Stimulated activated naive CD8-positive, alpha-beta T cell treated with anti-CD3 and anti-CD28 coated beads, Interleukin-15, amount 100 ng/mL, for 72 hours (primary cell): Measurements from ENCODE around the gene RPL11.
"Not testable (repeated sequence)": the region's sequence is repeated elsewhere in the genome, so short reads cannot be mapped to it uniquely, and the experiment has no call there.

Experiments used
- ATAC-seq: fragments of 150-1000 bp; cut with Tn5 transposase; 2 replicates; pipeline ENCODE4 v1.10.0; 2021; ENCODE audit warnings: mild to moderate bottlenecking, moderate library complexity
- DNase-seq, 2 donors: peaks; one replicate each; pipeline ENCODE4 v3.0.0; 2021 to 2022
- H3K27ac Mint-ChIP-seq, 2 donors: one replicate each; pipeline ENCODE4 v1.8.0; 2022; ENCODE audit warnings: mild to moderate bottlenecking in 2 of 2, mixed read lengths in 2 of 2, moderate library complexity in 2 of 2
- H3K27me3 Mint-ChIP-seq: one replicate; pipeline ENCODE4 v1.8.0; 2022; ENCODE audit warnings: mixed read lengths
- H3K4me1 Mint-ChIP-seq: one replicate; pipeline ENCODE4 v1.8.0; 2022; ENCODE audit warnings: mild to moderate bottlenecking, mixed read lengths
- H3K4me3 Mint-ChIP-seq, 2 donors: one replicate each; pipeline ENCODE4 v1.8.0; 2022; ENCODE audit warnings: mild to moderate bottlenecking in 2 of 2, mixed read lengths in 2 of 2, moderate library complexity in 1 of 2
- H3K9me3 Mint-ChIP-seq, 2 donors: one replicate each; pipeline ENCODE4 v1.8.0; 2022; ENCODE audit warnings: mixed read lengths in 2 of 2

Gene RPL11

DNA sequence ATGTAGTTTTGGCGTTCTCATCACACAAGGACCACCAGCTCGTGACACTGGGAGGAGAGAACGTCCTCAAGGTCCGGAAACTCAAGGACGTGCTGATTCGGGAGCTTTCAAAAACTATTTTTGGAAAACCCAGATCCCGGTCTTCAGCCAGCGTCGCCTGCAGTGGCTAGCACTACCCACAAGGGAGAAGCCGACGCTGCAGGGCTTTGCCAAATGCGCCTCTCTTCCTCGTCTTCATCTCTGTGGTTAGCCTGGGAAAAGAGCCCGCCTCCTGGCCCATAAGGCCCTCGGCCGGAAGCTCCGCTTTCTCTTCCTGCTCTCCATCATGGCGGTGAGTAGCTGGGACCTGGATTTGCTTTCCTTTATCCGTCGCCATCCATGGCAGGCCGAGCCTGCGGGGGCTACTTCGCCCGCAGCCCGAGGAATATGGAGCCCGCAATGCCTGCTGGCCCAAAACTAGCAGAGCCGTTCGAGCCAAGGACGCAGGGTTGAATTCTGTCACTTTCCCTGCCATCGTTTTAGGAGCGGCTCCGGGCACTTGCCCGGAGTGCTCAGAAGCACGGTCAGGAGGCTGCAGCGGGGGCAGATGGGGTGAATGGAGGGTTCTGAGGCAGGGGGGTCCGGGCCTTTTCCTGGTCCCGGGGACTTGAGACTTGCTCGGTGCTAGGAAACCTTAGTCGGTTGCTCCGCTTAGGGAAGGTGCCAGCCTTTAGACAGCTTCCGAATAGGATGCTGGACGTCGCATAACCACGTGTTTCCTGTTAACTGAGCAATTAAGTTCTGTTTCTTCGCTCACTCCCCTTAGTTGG lies at the start of gene RPL11:
RPL11 (plus strand) TSS at position 308 of the 809 bp plus-strand sequence; CDS start at position 326, 18 bp downstream.
- DNase-seq (peak; percentile 86 to 89), ATAC-seq (peak; percentile 99)
- Mint-ChIP-seq H3K4me3 (peak within 1 kb of the TSS; percentile 84 to 95), H3K27ac (peak within 1 kb of the TSS; percentile 98 to 100), H3K9me3 (peaks cover 0 to 7% of the 10 kb centered on the region in 2 donors), H3K27me3 (no peaks in the 10 kb centered on the region), H3K4me1 (peaks cover 49% of the 10 kb centered on the region)

DNA sequence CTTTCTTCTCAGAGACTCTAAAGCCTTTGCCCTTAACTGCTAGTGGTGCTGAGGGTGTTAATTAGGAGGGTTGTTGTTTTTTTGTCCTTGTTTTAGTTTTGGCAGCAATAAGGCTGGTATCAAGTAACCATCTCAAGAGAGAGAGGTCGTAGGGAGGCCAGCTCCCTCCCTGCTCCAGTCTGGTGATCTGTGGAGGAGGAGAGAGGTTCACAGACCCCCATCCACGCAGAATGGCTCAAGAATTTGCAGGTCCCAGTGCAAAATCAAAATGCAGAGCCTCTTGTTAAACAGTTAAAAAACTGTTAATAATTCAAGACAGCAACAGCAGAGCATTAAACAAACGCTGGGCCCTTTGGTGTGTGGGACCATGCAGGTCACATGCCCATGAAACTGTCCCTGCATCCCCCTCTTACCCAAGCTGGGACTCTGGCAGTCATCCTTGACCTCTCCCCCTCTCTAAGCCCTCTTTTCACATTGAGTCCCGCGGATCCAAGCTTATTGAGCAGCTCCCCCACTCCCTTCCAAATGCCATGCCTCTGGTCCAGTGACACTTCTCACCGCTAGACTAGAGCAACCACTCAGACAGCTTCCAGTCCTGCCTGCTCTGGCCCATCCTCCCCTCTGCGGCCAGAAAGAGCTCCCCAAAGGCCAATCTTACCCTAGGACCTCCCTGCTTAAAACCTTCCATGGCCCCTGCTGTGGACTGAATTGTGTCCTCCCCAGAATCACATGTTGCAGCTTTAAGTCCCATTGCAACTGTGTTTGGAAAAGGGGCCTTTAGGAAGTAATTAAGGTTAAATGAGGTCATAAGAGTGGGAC lies 47.7 kb upstream of the RPL11 start:
- H3K4me3 Mint-ChIP-seq, result no peak overlapping the region
- no peak for ATAC-seq
- H3K27me3 Mint-ChIP-seq, result no peaks in the 10 kb centered on the region
- no peak overlapping the region for H3K27ac Mint-ChIP-seq
- no peaks in the 10 kb centered on the region for H3K9me3 Mint-ChIP-seq
- DNase-seq, result no peak
- no peaks in the 10 kb centered on the region for H3K4me1 Mint-ChIP-seq

DNA sequence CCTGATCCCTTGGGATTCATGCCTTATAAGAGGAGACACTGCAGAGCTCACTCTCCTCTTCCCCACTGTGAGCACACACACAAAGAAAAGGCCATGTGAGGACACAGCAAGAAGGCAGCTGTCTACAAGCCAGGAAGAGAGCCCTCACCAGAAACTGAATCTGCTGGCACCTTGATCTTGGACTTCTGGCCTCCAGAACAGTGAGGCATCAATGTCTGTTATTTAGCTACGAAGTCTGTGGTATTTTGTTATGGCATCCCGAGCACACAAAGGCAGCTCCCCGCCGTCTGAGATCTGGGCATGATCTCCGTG lies 47.1 kb upstream of the RPL11 start:
- no peaks in the 10 kb centered on the region for H3K27me3 Mint-ChIP-seq
- no peaks in the 10 kb centered on the region for H3K4me1 Mint-ChIP-seq
- no peak overlapping the region for H3K4me3 Mint-ChIP-seq
- H3K9me3 Mint-ChIP-seq, result no peaks in the 10 kb centered on the region
- ATAC-seq (no peak), DNase-seq (no peak)
- no peak overlapping the region for H3K27ac Mint-ChIP-seq

- no peak for ATAC-seq
- H3K4me1 Mint-ChIP-seq, result no peaks in the 10 kb centered on the region
- no peak overlapping the region for H3K4me3 Mint-ChIP-seq
- H3K27me3 Mint-ChIP-seq, result no peaks in the 10 kb centered on the region
- peak overlapping the region in 1 of 2 donors; percentile 32 for H3K27ac Mint-ChIP-seq
- no peaks in the 10 kb centered on the region for H3K9me3 Mint-ChIP-seq
- DNase-seq, result no peak
These were observed 46.3 kb upstream of the RPL11 start for GRCh38 chr1:23645338-23645737.

DNA sequence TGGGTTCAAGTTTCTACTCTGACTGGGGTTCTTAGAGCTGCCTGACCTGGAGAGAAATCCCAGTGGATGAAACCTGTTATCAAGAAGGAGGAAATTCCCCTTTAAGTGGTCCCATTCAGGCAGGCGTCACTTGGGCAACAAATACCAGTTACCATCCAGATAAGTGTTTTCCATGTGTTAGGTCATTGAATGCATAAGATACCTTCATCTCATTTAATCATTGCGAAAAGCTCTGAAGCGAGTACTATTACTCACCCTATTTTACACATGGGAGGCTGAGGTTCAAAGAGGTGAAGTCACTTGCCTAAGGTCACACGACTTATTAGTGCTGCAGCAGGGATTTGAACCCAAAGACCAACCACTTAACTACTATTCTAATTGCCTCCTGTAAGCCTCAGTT lies 45.5 kb upstream of the RPL11 start:
- no peaks in the 10 kb centered on the region for H3K4me1 Mint-ChIP-seq
- H3K27me3 Mint-ChIP-seq, result no peaks in the 10 kb centered on the region
- DNase-seq (no peak), ATAC-seq (no peak)
- H3K9me3 Mint-ChIP-seq, result no peaks in the 10 kb centered on the region
- H3K27ac Mint-ChIP-seq, result no peak overlapping the region
- H3K4me3 Mint-ChIP-seq, result no peak overlapping the region

DNA sequence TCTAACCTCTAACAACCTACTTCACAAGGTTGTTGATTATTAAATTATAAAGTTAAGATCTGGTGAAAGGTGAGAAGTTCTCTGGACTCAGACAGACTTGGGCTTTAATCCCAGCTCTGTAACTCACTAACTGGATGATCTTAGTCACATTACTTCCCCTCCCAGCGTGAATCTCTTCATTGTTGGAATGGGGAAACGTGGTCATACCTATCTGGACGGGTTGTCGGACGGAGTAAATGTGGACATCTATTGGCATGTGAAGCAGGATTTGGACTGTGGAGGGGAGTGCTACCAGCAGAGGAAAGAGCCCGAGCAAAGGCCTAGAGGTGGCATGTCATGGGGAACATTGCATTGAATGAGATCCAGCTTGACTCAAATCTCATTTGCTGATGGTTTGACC lies 45.1 kb upstream of the RPL11 start:
- ATAC-seq (no peak), DNase-seq (no peak)
- no peak overlapping the region for H3K27ac Mint-ChIP-seq
- H3K4me3 Mint-ChIP-seq, result no peak overlapping the region
- no peaks in the 10 kb centered on the region for H3K27me3 Mint-ChIP-seq
- H3K4me1 Mint-ChIP-seq, result no peaks in the 10 kb centered on the region
- H3K9me3 Mint-ChIP-seq, result no peaks in the 10 kb centered on the region

DNA sequence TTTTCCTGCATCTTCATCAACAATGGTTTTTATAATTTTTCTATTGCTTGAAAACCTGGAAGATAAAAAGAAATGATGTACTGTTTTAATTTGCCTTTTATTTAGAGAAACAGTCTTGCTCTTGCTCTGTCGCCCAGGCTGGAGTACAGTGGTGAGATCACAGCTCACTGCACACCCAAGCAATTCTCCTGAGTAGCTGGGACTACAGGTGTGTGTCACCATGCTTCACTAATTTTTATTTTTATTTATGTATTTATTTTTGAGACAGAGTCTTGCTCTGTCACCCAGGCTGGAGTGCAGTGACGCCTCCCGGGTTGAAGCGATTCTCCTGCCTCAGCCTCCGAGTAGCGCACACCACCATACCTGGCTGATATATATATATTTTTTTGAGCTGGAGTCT lies 43.0 kb upstream of the RPL11 start:
- no peaks in the 10 kb centered on the region for H3K27me3 Mint-ChIP-seq
- no peak overlapping the region for H3K4me3 Mint-ChIP-seq
- DNase-seq (no peak), ATAC-seq (no peak)
- H3K4me1 Mint-ChIP-seq, result no peaks in the 10 kb centered on the region
- no peak overlapping the region for H3K27ac Mint-ChIP-seq
- H3K9me3 Mint-ChIP-seq, result no peaks in the 10 kb centered on the region

DNA sequence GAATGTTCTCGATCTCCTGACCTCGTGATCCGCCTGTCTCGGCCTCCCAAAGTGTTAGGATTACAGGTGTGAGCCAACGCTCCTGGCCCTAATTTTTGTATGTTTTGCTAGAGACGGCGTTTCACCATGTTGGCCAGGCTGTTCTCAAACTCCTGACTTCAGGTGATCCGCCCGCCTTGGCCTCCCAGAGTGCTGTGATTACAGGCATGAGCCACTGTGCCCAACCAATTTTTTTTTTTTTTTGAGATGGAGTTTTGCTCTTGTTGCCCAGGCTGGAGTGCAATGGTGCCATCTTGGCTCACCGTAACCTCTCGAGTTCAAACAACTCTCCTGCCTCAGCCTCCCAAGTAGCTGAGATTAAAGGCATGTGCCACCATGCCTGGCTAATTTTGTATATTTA lies 42.4 kb upstream of the RPL11 start:
- not testable (repeated sequence) for H3K27ac Mint-ChIP-seq, H3K4me3 Mint-ChIP-seq, H3K4me1 Mint-ChIP-seq, ATAC-seq, DNase-seq, H3K27me3 Mint-ChIP-seq, H3K9me3 Mint-ChIP-seq

GRCh38 chr1:23650344-23650990 lies 41.1 kb upstream of the RPL11 start:
- Mint-ChIP-seq H3K27ac (no peak overlapping the region), H3K4me3 (no peak overlapping the region), H3K9me3 (no peaks in the 10 kb centered on the region), H3K27me3 (no peaks in the 10 kb centered on the region), H3K4me1 (no peaks in the 10 kb centered on the region)
- DNase-seq (no peak), ATAC-seq (no peak)

GRCh38 chr1:23651069-23651808 lies 40.4 kb upstream of the RPL11 start:
- no peak overlapping the region for H3K4me3 Mint-ChIP-seq
- no peak for DNase-seq
- H3K4me1 Mint-ChIP-seq, result no peaks in the 10 kb centered on the region
- no peaks in the 10 kb centered on the region for H3K27me3 Mint-ChIP-seq
- H3K27ac Mint-ChIP-seq, result no peak overlapping the region
- no peak for ATAC-seq
- no peaks in the 10 kb centered on the region for H3K9me3 Mint-ChIP-seq

- Mint-ChIP-seq H3K27ac (no peak overlapping the region), H3K4me3 (no peak overlapping the region), H3K27me3 (no peaks in the 10 kb centered on the region), H3K9me3 (no peaks in the 10 kb centered on the region), H3K4me1 (no peaks in the 10 kb centered on the region)
- ATAC-seq (peak; percentile 80), DNase-seq (peak; percentile 44 to 49)
These were observed 33.8 kb upstream of the RPL11 start for GRCh38 chr1:23657659-23658275.

DNA sequence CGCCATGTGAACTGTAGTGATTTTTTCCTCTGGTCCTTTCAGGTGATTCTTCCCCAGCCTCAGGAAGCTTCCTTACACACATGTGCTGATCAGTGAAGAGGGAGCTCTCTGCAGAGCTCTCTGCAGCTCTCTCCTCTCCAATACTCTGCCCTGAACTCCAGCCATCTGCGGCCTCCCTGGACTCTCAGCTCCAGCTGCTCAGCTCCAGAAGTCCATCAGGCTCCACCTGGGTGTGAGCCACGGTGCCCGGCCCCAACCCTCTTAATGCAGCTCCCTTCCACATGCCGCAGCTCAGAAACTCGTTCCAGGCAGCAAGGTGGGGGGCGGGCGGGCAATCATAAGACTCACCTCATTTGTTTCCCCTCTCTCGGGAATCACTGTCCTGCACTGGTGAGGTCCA lies 30.9 kb upstream of the RPL11 start:
- H3K27ac Mint-ChIP-seq, result no peak overlapping the region
- no peaks in the 10 kb centered on the region for H3K27me3 Mint-ChIP-seq
- peaks cover 8% of the 10 kb centered on the region for H3K4me1 Mint-ChIP-seq
- no peaks in the 10 kb centered on the region for H3K9me3 Mint-ChIP-seq
- H3K4me3 Mint-ChIP-seq, result no peak overlapping the region
- no peak for DNase-seq
- ATAC-seq, result no peak

DNA sequence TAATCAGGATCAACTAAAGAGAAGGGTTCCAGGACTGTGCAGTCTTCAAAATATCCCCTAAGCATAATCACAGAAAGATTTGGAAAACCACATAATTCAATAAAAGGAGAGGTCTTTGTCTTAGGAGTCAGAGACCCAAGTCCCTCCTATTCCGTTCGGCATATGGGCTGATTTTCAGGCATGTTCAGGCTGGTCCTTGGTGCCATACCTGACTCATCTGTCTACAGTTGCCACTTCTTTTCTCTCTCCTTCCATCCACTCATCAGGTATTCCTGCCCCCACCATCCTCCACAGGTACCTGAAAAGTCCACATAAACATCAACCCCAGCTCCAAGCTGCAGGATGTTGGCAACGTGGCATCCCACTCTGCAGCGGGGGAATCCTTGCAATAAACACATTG lies 29.7 kb upstream of the RPL11 start:
- no peak overlapping the region for H3K4me3 Mint-ChIP-seq
- H3K27me3 Mint-ChIP-seq, result no peaks in the 10 kb centered on the region
- DNase-seq (no peak), ATAC-seq (no peak)
- H3K9me3 Mint-ChIP-seq, result no peaks in the 10 kb centered on the region
- peaks cover 8% of the 10 kb centered on the region for H3K4me1 Mint-ChIP-seq
- no peak overlapping the region for H3K27ac Mint-ChIP-seq

DNA sequence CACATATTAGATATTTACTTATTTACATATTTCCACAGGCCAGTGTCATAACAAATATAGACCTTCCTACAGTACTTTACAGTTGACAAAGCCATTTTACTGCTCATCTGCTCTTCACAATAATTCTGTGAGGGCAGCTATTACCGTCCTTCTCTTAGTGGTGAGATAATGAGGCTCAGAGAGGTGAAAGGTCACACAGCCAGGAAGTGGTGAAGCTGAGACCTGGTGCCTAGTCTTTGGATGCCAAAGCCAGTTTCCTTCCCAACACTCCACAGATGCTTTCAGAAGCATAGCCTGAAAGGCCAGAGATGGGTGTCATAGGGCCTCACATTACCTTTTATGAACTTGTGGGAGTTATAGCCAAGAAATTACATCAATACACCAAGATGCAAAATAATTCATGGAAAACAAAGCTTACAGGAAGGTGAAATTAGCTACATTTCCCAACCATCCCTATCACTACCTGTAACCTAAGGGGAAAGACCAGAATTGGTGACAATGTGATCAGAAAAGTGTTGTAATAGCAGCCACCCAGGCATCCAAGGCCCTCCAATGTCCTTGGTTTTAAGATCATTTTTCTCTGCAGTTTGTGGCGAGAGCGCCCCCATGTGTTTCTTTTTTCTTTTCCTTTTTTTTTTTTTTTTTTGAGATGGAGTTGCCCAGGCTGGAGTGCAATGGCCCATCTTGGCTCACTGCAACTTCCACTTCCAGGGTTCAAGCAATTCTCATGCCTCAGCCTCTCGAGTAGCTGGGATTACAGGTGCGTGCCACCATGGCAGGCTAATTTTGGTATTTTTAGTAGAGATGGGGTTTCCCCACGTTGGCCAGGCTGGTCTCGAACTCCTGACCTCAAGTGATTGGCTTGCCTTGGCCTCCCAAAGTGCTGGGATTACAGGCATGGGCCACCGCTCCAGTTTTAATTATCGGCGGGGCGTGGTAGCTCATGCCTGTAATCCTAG lies 26.5 kb upstream of the RPL11 start:
- ATAC-seq (peak; percentile 80), DNase-seq (peak; percentile 17 to 23)
- Mint-ChIP-seq H3K4me3 (no peak overlapping the region), H3K9me3 (no peaks in the 10 kb centered on the region), H3K27ac (no peak overlapping the region), H3K4me1 (peaks cover 8% of the 10 kb centered on the region), H3K27me3 (peaks cover 8% of the 10 kb centered on the region)
